PC-3 (cell line): Measurements from ENCODE around the gene NADK2. TPM values are rescaled to one million over a fixed set of nuclear protein-coding genes. Genes with fewer than 3 reads are reported as not detected.

ENCODE experiments used
- ATAC-seq: fragments of 200-7000 bp; cut with Tn5 transposase; 2 replicates; pipeline ENCODE4 v1.9.1; 2020; ENCODE audit warnings: mild to moderate bottlenecking, moderate library complexity
- BruUV-seq: library from RNA; stranded (reverse); fragments of 400-500 nt; replicated peaks from 2 replicates; lab custom pipeline; 2021; lab: Mats Ljungman, UMichigan
- CTCF ChIA-PET: fragments of 300-600 bp; sonication (Branson Sonifier 250); formaldehyde crosslinking; loops from one replicate; lab custom pipeline; 2022; ENCODE audit warnings: antibody characterized with exemption; lab: Charles Lee
- POLR2A ChIA-PET: fragments of 300-600 bp; sonication (Branson Sonifier 250); formaldehyde crosslinking; loops from one replicate; lab custom pipeline; 2022; ENCODE audit warnings: antibody characterized with exemption; ENCODE audit not compliant: unreplicated experiment; lab: Charles Lee
- DNase-seq: peaks from one replicate; pipeline ENCODE4 v3.0.0-alpha.2; 2015
- H2AFZ ChIP-seq: fragments of 300-600 bp; sonication (generic); 2 replicates; pipeline ENCODE4 v1.6.0; 2016; ENCODE audit warnings: antibody characterized with exemption, low read length
- H3F3A ChIP-seq: fragments of 300-600 bp; sonication (generic); one replicate; pipeline ENCODE4 v1.6.0; 2017; ENCODE audit warnings: antibody characterized with exemption, low read length, control low read depth, mild to moderate bottlenecking; ENCODE audit not compliant: unreplicated experiment
- H3K27ac ChIP-seq: fragments of 300-600 bp; sonication (generic); 2 replicates; pipeline ENCODE4 v1.5.1; 2016; ENCODE audit warnings: mild to moderate bottlenecking, low read length
- H3K27me3 ChIP-seq: fragments of 300-600 bp; sonication (generic); 2 replicates; pipeline ENCODE4 v1.6.1; 2016; ENCODE audit warnings: low read length, mixed read lengths
- H3K36me3 ChIP-seq: fragments of 300-600 bp; sonication (generic); 2 replicates; pipeline ENCODE4 v1.6.1; 2016; ENCODE audit warnings: low read depth, mixed run types, low read length, mixed read lengths
- H3K4me1 ChIP-seq: fragments of 300-600 bp; sonication (generic); 2 replicates; pipeline ENCODE4 v1.5.1; 2016; ENCODE audit warnings: low read length; ENCODE audit not compliant: insufficient read depth
- H3K4me2 ChIP-seq: fragments of 300-600 bp; sonication (generic); 2 replicates; pipeline ENCODE4 v1.6.0; 2016; ENCODE audit warnings: low read length
- H3K4me3 ChIP-seq: fragments of 300-600 bp; sonication (generic); 2 replicates; pipeline ENCODE4 v1.5.1; 2016; ENCODE audit warnings: mild to moderate bottlenecking, low read length, mixed read lengths
- H3K79me2 ChIP-seq: fragments of 300-600 bp; sonication (generic); 2 replicates; pipeline ENCODE4 v1.6.1; 2017; ENCODE audit warnings: low read length, mixed read lengths
- H3K9ac ChIP-seq: fragments of 300-600 bp; sonication (generic); 2 replicates; pipeline ENCODE4 v1.6.0; 2016; ENCODE audit warnings: mild to moderate bottlenecking, low read length
- H3K9me2 ChIP-seq: fragments of 300-600 bp; sonication (generic); replicated peaks from 2 replicates; pipeline ENCODE4 v1.6.1; 2016; ENCODE audit warnings: mixed run types, low read length, mixed read lengths
- H3K9me3 ChIP-seq: fragments of 300-600 bp; sonication (generic); 2 replicates; pipeline ENCODE4 v1.6.1; 2016; ENCODE audit warnings: low read length, mixed read lengths
- H4K20me1 ChIP-seq: fragments of 300-600 bp; sonication (generic); 2 replicates; pipeline ENCODE4 v1.6.1; 2016; ENCODE audit warnings: low read length, mixed read lengths
- EZH2 ChIP-seq: fragments of 300-600 bp; sonication (generic); IDR thresholded peaks from one replicate; pipeline ENCODE4 v1.6.1; 2017; ENCODE audit warnings: antibody characterized with exemption, mild to moderate bottlenecking, low read length; ENCODE audit not compliant: unreplicated experiment
- EZH2phosphoT487 ChIP-seq: fragments of 300-600 bp; sonication (generic); IDR thresholded peaks from 2 replicates; pipeline ENCODE4 v1.6.1; 2018; ENCODE audit warnings: mild to moderate bottlenecking, antibody characterized with exemption, low read length, borderline replicate concordance
- intact Hi-C: fragments of 100-400 bp; cut with micrococcal nuclease; formaldehyde crosslinking; loops from 2 replicates; pipeline ENCODE4 v1.9.0; 2023
- total RNA-seq: library from RNA; depleted of rRNA; stranded (reverse); fragments of >200 nt; gene quantifications from 2 replicates; pipeline ENCODE4 v1.2.3, GENCODE V29; 2014
- TF ChIP-seq, protein P1 (sequence below): fragments of 300-600 bp; sonication (generic); conservative IDR thresholded peaks from 2 replicates; pipeline ENCODE4 v1.5.1; 2017; ENCODE audit warnings: antibody characterized with exemption, low read depth, mild to moderate bottlenecking, low read length

Gene NADK2
- total RNA-seq, 1 experiment from 2014 or later = 17.7 TPM

DNA sequence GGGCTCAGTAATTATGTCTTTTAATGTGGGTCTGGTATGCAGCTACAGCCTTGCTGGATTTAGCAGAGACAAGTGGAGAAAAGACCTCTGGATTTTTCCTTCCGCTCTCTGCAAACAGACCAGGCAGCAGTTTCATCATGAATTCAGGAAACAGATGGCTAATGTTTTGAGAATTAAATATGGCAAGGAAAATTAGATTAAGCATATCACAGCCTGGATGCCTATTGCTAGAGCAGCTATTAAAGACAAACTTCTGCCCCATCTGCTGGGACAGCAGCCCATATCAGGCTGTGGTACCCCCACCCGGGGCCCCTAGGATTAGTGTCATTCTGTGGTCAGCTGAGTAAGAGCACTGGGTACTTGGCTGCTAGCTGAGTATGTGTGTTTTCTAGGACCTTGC is 83.6 kb downstream of the NADK2 start:
- Histone ChIP-seq H3K4me1 (peaks cover 7% of the 10 kb centered on the region), H2AFZ (no peak overlapping the region), H3K9ac (no peak overlapping the region), H3F3A (no peaks in the 10 kb centered on the region), H4K20me1 (no peaks in the 10 kb centered on the region), H3K9me2 (no peaks in the 10 kb centered on the region), H3K27me3 (no peaks in the 10 kb centered on the region), H3K4me3 (no peak overlapping the region), H3K9me3 (no peaks in the 10 kb centered on the region), H3K4me2 (no peak overlapping the region), H3K36me3 (peaks cover 56% of the 10 kb centered on the region), H3K79me2 (peaks cover 33% of the 10 kb centered on the region), H3K27ac (no peak overlapping the region)
- TF ChIP-seq EZH2 (no peak), EZH2phosphoT487 (no peak)
- TF ChIP-seq, protein P1, sequence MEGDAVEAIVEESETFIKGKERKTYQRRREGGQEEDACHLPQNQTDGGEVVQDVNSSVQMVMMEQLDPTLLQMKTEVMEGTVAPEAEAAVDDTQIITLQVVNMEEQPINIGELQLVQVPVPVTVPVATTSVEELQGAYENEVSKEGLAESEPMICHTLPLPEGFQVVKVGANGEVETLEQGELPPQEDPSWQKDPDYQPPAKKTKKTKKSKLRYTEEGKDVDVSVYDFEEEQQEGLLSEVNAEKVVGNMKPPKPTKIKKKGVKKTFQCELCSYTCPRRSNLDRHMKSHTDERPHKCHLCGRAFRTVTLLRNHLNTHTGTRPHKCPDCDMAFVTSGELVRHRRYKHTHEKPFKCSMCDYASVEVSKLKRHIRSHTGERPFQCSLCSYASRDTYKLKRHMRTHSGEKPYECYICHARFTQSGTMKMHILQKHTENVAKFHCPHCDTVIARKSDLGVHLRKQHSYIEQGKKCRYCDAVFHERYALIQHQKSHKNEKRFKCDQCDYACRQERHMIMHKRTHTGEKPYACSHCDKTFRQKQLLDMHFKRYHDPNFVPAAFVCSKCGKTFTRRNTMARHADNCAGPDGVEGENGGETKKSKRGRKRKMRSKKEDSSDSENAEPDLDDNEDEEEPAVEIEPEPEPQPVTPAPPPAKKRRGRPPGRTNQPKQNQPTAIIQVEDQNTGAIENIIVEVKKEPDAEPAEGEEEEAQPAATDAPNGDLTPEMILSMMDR = no peak
- ChIA-PET POLR2A (no interaction called here), CTCF (no interaction called here)
- intact Hi-C loops = no loop called here
- BruUV-seq = no TSS peak
- DNase-seq (no peak), ATAC-seq (no peak)

DNA sequence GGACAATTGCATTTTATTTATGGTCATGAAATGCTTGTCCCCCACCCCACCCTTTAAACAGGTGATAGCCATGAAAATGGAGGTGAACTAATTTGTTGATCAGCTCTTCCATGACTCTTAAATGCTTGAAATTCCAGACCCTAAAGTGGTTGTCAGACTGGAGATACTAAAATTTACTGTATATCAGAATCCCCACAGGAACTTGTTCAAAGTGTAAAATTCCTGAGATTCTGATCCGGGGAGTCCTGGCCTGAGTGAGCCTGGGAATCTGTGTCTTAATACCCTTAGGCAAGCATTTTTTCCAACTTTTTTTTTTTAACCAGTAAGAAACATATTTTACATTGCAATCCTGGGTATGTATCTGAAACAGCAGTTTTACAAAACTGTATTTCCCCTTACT is 85.1 kb downstream of the NADK2 start:
- no peaks in the 10 kb centered on the region for H3K9me2 ChIP-seq
- no peak overlapping the region for H3K4me3 ChIP-seq
- DNase-seq (no peak), ATAC-seq (no peak)
- no TSS peak for BruUV-seq
- intact Hi-C loops = no loop called here
- H3K36me3 ChIP-seq = peaks cover 44% of the 10 kb centered on the region; the same call in 1 of the 2 replicates
- H4K20me1 ChIP-seq = no peaks in the 10 kb centered on the region
- H3K27ac ChIP-seq = no peak overlapping the region
- H3K79me2 ChIP-seq = peaks cover 45% of the 10 kb centered on the region
- ChIA-PET POLR2A (no interaction called here), CTCF (no interaction called here)
- H3K27me3 ChIP-seq = no peaks in the 10 kb centered on the region
- H3F3A ChIP-seq = no peaks in the 10 kb centered on the region
- H3K9me3 ChIP-seq = no peaks in the 10 kb centered on the region
- H3K4me2 ChIP-seq = no peak overlapping the region
- peaks cover 7% of the 10 kb centered on the region for H3K4me1 ChIP-seq
- no peak overlapping the region for H2AFZ ChIP-seq
- no peak overlapping the region for H3K9ac ChIP-seq
- no peak for TF ChIP-seq EZH2
- TF ChIP-seq, protein P1 = no peak
- TF ChIP-seq EZH2phosphoT487 = no peak

DNA sequence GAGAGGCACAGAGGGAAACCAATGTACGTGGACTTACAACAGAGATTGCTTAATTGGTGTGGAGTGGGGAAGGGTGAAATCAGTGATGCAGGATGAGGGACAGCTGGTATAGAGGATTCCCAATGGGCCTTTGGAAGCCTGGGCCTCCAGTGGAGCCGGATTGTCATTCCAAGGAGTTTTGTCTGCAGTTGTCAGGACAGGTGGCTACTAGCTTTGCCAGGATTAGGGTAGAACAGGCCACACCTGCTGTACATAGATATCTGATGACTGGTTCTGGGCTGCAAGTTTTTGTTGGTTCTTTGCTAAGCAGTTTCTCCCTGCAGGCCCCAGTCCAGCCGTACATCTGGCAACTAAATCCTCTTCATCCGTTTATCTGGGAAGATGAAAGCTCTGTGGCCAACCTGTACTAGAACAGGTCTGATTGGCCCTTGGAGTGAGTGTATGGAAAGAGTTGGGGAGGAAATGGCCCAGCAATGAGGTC is 85.6 kb downstream of the NADK2 start:
- TF ChIP-seq EZH2phosphoT487 = no peak
- TF ChIP-seq EZH2 = no peak
- TF ChIP-seq, protein P1 = no peak
- CTCF ChIA-PET = no interaction called here
- intact Hi-C loops = no loop called here
- Histone ChIP-seq H3K4me2 (no peak overlapping the region), H3K27me3 (no peaks in the 10 kb centered on the region), H4K20me1 (no peaks in the 10 kb centered on the region), H3K79me2 (peaks cover 48% of the 10 kb centered on the region), H3K4me1 (peaks cover 7% of the 10 kb centered on the region), H2AFZ (no peak overlapping the region), H3K9me2 (no peaks in the 10 kb centered on the region), H3F3A (no peaks in the 10 kb centered on the region), H3K36me3 (peaks cover 39% of the 10 kb centered on the region; the same call in 1 of the 2 replicates), H3K4me3 (no peak overlapping the region), H3K9me3 (no peaks in the 10 kb centered on the region), H3K9ac (no peak overlapping the region), H3K27ac (no peak overlapping the region)
- BruUV-seq = no TSS peak
- POLR2A ChIA-PET = no interaction called here
- ATAC-seq (no peak), DNase-seq (no peak)
